HepG2 (cell line): ENCODE results near the gene UTRN. TPM values are rescaled to one million over a fixed set of nuclear protein-coding genes. Genes with fewer than 3 reads are reported as not detected.

ENCODE experiments used
- ARNTL ChIP-seq: sonication (generic); formaldehyde crosslinking; IDR thresholded peaks from 2 replicates; pipeline ENCODE4 v1.4.0; 2020; ENCODE audit warnings: mild to moderate bottlenecking, missing genetic modification reagents
- CEBPB ChIP-seq: IDR thresholded peaks from 2 replicates; pipeline ENCODE4 v1.6.1; 2011; ENCODE audit warnings: low read depth, low read length, improper control_type of control experiment, borderline replicate concordance
- FOSL2 ChIP-seq: sonication (generic); formaldehyde crosslinking; IDR thresholded peaks from 2 replicates; pipeline ENCODE4 v1.4.0; 2020; ENCODE audit warnings: missing genetic modification reagents
- HDAC6 ChIP-seq: fragments of 200-600 bp; sonication (generic); IDR thresholded peaks from 2 replicates; pipeline ENCODE4 v1.7.0; 2017; ENCODE audit warnings: mild to moderate bottlenecking, antibody characterized with exemption, low read length, low read depth
- NR2F2 ChIP-seq: IDR thresholded peaks from 2 replicates; pipeline ENCODE4 v1.6.1; 2012; ENCODE audit warnings: low read depth, inconsistent platforms, borderline replicate concordance
- PHF5A ChIP-seq: IDR thresholded peaks from one replicate; pipeline ENCODE4 v1.6.1; 2018; ENCODE audit warnings: low read depth, missing genetic modification reagents; ENCODE audit not compliant: unreplicated experiment
- SATB2 ChIP-seq: sonication (generic); formaldehyde crosslinking; IDR thresholded peaks from 2 replicates; pipeline ENCODE4 v1.5.0; 2020; ENCODE audit warnings: missing genetic modification reagents
- SOX5 ChIP-seq: IDR thresholded peaks from 2 replicates; pipeline ENCODE4 v1.6.1; 2016; ENCODE audit warnings: borderline replicate concordance
- SOX6 ChIP-seq, 2 experiments: fragments of 450-650 bp in 1 of 2; sonication (generic) in 1 of 2; formaldehyde crosslinking in 1 of 2; IDR thresholded peaks; 2 replicates each; pipeline versions ENCODE4 v1.4.0 to v1.6.1; 2017 to 2020; ENCODE audit warnings: antibody characterized with exemption in 1 of 2, mild to moderate bottlenecking in 1 of 2, missing genetic modification reagents in 1 of 2
- ZBTB34 ChIP-seq: sonication (generic); formaldehyde crosslinking; IDR thresholded peaks from 2 replicates; pipeline ENCODE4 v1.8.0; 2022; ENCODE audit warnings: mild to moderate bottlenecking, missing genetic modification reagents
- ZFP62 ChIP-seq: sonication (generic); formaldehyde crosslinking; IDR thresholded peaks from 2 replicates; pipeline ENCODE4 v1.4.0; 2020; ENCODE audit warnings: missing genetic modification reagents
- ZNF24 ChIP-seq: fragments of 450-650 bp; IDR thresholded peaks from 2 replicates; pipeline ENCODE4 v1.6.1; 2017; ENCODE audit warnings: antibody characterized with exemption, mild to moderate bottlenecking
- ZNF431 ChIP-seq: sonication (generic); formaldehyde crosslinking; IDR thresholded peaks from 2 replicates; pipeline ENCODE4 v1.9.0; 2022; ENCODE audit warnings: missing genetic modification reagents, low read depth, mild to moderate bottlenecking, borderline replicate concordance
- polyA plus RNA-seq, 8 experiments: library from polyadenylated mRNA; depleted of rRNA in 3 of 8; stranded (reverse) in 7 of 8; unstranded in 1 of 8; fragments of >200 nt; fragmentation: Illumina TruSeq in 4 of 8; extraction: Trizol in 4 of 8; gene quantifications; 2 replicates each; pipeline versions ENCODE4 v1.2.1 to v1.2.3, GENCODE V29; 2011 to 2016; ENCODE audit warnings: low read depth in 4 of 8, missing spikeins in 1 of 8, mixed read lengths in 1 of 8; ENCODE audit not compliant: insufficient read depth in 1 of 8
- total RNA-seq, 5 experiments: library from RNA; depleted of rRNA; stranded (reverse); fragments of >200 nt; fragmentation: Illumina TruSeq; extraction: Trizol; gene quantifications; 2 replicates each; pipeline ENCODE4 v1.2.3, GENCODE V29; 2016; ENCODE audit warnings: low read depth in 1 of 5
- TF ChIP-seq, protein P1 (sequence below): sonication (generic); formaldehyde crosslinking; IDR thresholded peaks from 2 replicates; pipeline ENCODE4 v1.4.0; 2020; ENCODE audit warnings: mild to moderate bottlenecking, missing genetic modification reagents, borderline replicate concordance
- TF ChIP-seq, protein P2 (sequence below): sonication (generic); formaldehyde crosslinking; IDR thresholded peaks from 2 replicates; pipeline ENCODE4 v1.5.0; 2020; ENCODE audit warnings: mild to moderate bottlenecking, missing genetic modification reagents, borderline replicate concordance
- TF ChIP-seq, protein P3 (sequence below): IDR thresholded peaks from 2 replicates; pipeline ENCODE4 v1.6.1; 2016; ENCODE audit warnings: missing biosample characterization, missing genetic modification reagents, low read depth

UTRN gene
- total and polyA plus RNA-seq, 2 of the 13 experiments (the other 11 are each of a cell fraction or from before 2014, with no cell fraction given): 102 to 116 TPM

DNA sequence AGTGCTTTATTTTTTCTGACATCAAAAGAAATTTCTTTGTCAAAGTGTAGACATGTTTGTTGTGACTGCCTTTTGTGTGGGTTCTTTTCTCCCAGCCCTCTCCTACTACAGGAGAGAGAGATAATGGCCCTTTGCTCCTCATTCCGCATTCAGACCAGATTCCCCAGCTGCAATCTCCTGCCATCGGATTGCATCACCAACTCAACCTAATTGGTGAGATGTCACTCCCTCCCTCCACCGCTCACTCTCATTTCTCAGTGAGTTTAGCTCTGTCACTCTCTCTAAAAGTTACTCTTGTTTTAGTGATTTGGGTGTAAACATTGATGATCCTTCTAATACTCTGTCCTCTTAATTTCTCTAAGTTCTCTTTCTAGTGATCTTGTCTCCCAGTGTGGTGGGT, 22.7 kb downstream of the UTRN start (continued):
- TF ChIP-seq, protein P1, sequence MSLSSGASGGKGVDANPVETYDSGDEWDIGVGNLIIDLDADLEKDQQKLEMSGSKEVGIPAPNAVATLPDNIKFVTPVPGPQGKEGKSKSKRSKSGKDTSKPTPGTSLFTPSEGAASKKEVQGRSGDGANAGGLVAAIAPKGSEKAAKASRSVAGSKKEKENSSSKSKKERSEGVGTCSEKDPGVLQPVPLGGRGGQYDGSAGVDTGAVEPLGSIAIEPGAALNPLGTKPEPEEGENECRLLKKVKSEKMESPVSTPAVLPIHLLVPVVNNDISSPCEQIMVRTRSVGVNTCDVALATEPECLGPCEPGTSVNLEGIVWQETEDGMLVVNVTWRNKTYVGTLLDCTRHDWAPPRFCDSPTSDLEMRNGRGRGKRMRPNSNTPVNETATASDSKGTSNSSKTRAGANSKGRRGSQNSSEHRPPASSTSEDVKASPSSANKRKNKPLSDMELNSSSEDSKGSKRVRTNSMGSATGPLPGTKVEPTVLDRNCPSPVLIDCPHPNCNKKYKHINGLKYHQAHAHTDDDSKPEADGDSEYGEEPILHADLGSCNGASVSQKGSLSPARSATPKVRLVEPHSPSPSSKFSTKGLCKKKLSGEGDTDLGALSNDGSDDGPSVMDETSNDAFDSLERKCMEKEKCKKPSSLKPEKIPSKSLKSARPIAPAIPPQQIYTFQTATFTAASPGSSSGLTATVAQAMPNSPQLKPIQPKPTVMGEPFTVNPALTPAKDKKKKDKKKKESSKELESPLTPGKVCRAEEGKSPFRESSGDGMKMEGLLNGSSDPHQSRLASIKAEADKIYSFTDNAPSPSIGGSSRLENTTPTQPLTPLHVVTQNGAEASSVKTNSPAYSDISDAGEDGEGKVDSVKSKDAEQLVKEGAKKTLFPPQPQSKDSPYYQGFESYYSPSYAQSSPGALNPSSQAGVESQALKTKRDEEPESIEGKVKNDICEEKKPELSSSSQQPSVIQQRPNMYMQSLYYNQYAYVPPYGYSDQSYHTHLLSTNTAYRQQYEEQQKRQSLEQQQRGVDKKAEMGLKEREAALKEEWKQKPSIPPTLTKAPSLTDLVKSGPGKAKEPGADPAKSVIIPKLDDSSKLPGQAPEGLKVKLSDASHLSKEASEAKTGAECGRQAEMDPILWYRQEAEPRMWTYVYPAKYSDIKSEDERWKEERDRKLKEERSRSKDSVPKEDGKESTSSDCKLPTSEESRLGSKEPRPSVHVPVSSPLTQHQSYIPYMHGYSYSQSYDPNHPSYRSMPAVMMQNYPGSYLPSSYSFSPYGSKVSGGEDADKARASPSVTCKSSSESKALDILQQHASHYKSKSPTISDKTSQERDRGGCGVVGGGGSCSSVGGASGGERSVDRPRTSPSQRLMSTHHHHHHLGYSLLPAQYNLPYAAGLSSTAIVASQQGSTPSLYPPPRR (CRISPR knock-in tag): no peak
- TF ChIP-seq SOX6 (IDR thresholded peaks at IDR 0.05) (no peak), SOX6 (CRISPR knock-in tag; IDR thresholded peaks at IDR 0.05) (no peak), PHF5A (no peak), ARNTL (no peak), CEBPB (peak; percentile 85), ZBTB34 (no peak), SATB2 (CRISPR knock-in tag) (no peak), HDAC6 (no peak), ZFP62 (CRISPR knock-in tag) (no peak), NR2F2 (no peak), FOSL2 (CRISPR knock-in tag) (no peak), ZNF431 (CRISPR knock-in tag) (no peak), ZNF24 (no peak), SOX5 (CRISPR knock-in tag) (no peak)
- TF ChIP-seq, protein P2, sequence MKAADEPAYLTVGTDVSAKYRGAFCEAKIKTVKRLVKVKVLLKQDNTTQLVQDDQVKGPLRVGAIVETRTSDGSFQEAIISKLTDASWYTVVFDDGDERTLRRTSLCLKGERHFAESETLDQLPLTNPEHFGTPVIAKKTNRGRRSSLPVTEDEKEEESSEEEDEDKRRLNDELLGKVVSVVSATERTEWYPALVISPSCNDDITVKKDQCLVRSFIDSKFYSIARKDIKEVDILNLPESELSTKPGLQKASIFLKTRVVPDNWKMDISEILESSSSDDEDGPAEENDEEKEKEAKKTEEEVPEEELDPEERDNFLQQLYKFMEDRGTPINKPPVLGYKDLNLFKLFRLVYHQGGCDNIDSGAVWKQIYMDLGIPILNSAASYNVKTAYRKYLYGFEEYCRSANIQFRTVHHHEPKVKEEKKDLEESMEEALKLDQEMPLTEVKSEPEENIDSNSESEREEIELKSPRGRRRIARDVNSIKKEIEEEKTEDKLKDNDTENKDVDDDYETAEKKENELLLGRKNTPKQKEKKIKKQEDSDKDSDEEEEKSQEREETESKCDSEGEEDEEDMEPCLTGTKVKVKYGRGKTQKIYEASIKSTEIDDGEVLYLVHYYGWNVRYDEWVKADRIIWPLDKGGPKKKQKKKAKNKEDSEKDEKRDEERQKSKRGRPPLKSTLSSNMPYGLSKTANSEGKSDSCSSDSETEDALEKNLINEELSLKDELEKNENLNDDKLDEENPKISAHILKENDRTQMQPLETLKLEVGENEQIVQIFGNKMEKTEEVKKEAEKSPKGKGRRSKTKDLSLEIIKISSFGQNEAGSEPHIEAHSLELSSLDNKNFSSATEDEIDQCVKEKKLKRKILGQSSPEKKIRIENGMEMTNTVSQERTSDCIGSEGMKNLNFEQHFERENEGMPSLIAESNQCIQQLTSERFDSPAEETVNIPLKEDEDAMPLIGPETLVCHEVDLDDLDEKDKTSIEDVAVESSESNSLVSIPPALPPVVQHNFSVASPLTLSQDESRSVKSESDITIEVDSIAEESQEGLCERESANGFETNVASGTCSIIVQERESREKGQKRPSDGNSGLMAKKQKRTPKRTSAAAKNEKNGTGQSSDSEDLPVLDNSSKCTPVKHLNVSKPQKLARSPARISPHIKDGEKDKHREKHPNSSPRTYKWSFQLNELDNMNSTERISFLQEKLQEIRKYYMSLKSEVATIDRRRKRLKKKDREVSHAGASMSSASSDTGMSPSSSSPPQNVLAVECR: peak; percentile 19; the same call in 1 of the 2 replicates
- TF ChIP-seq, protein P3, sequence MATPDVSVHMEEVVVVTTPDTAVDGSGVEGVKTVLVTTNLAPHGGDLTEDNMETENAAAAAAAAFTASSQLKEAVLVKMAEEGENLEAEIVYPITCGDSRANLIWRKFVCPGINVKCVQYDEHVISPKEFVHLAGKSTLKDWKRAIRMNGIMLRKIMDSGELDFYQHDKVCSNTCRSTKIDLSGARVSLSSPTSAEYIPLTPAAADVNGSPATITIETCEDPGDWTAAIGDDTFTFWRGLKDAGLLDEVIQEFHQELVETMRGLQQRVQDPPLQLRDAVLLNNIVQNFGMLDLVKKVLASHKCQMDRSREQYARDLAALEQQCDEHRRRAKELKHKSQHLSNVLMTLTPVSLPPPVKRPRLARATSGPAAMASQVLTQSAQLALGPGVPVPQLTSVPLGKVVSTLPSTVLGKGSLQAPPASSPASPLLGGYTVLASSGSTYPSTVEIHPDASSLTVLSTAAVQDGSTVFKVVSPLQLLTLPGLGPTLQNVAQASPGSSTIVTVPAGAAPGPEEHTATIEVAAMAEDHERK (CRISPR knock-in tag): no peak
